SK-N-SH (cell line): ENCODE results near the gene TAS1R3.

ENCODE experiments used
- CTCF ChIP-seq: fragments of 200-600 bp; sonication (generic); IDR thresholded peaks from 2 replicates; pipeline ENCODE4 v1.6.1; 2017; ENCODE audit warnings: antibody characterized with exemption, mild to moderate bottlenecking, moderate library complexity
- EP300 ChIP-seq, 2 experiments: IDR thresholded peaks; 2 replicates each; pipeline versions ENCODE4 v1.4.0 to v1.6.1; 2012; ENCODE audit warnings: borderline replicate concordance in 1 of 2, low read depth in 1 of 2, low read length in 1 of 2
- EZH2phosphoT487 ChIP-seq: fragments of 200-600 bp; sonication (generic); IDR thresholded peaks from 2 replicates; pipeline ENCODE4 v1.6.1; 2017; ENCODE audit warnings: low read depth, mixed run types, mild to moderate bottlenecking, antibody characterized with exemption, moderate library complexity, borderline replicate concordance
- FOXJ3 ChIP-seq: sonication (generic); formaldehyde crosslinking; IDR thresholded peaks from 2 replicates; pipeline ENCODE4 v1.5.1; 2020; ENCODE audit warnings: mild to moderate bottlenecking, missing genetic modification reagents
- IRF3 ChIP-seq: fragments of 150-350 bp; IDR thresholded peaks from 2 replicates; pipeline ENCODE4 v1.6.1; 2016; ENCODE audit warnings: mild to moderate bottlenecking, low read depth, low read length
- JUND ChIP-seq: IDR thresholded peaks from 2 replicates; pipeline ENCODE4 v1.4.0; 2012
- NFIC ChIP-seq: IDR thresholded peaks from 2 replicates; pipeline ENCODE4 v1.4.0; 2012; ENCODE audit warnings: borderline replicate concordance
- NRF1 ChIP-seq: IDR thresholded peaks from 2 replicates; pipeline ENCODE4 v1.6.1; 2012; ENCODE audit warnings: low read depth, mild to moderate bottlenecking, low read length
- PBX3 ChIP-seq: IDR thresholded peaks from 2 replicates; pipeline ENCODE4; 2012
- POLR2AphosphoS5 ChIP-seq: IDR thresholded peaks from 2 replicates; pipeline ENCODE4 v1.6.1; 2012; ENCODE audit warnings: low read depth, low read length
- RCOR1 ChIP-seq: fragments of 150-350 bp; IDR thresholded peaks from 2 replicates; pipeline ENCODE4 v1.6.1; 2017; ENCODE audit warnings: antibody characterized with exemption, low read length
- SIN3A ChIP-seq: IDR thresholded peaks from 2 replicates; pipeline ENCODE4 v1.6.1; 2012; ENCODE audit warnings: low read depth, mild to moderate bottlenecking, low read length, moderate library complexity, borderline replicate concordance
- TAF1 ChIP-seq: IDR thresholded peaks from 2 replicates; pipeline ENCODE4 v1.6.1; 2012; ENCODE audit warnings: low read depth, mild to moderate bottlenecking, low read length, moderate library complexity, borderline replicate concordance
- TCF12 ChIP-seq: IDR thresholded peaks from 2 replicates; pipeline ENCODE4 v1.4.0; 2012

GRCh38 chr1:1373051-1373814 lies 42.2 kb downstream of the TAS1R3 start:
- TF ChIP-seq RCOR1 (no peak), CTCF (no peak), NFIC (no peak), JUND (no peak), NRF1 (no peak), POLR2AphosphoS5 (no peak), TAF1 (no peak), SIN3A (no peak), IRF3 (no peak), TCF12 (no peak), PBX3 (no peak), FOXJ3 (CRISPR knock-in tag) (no peak), EP300 (IDR thresholded peaks at IDR 0.05; ENCODE audit: borderline replicate concordance in 1 of 2, low read depth in 1 of 2, low read length in 1 of 2) (no peak), EZH2phosphoT487 (no peak)
